ENCODE results near the gene NTN5. TPM values are rescaled to one million over a fixed set of nuclear protein-coding genes. Genes with fewer than 3 reads are reported as not detected.

Gene NTN5
- total RNA-seq, 1 experiment from 2014 or later: 2.9 TPM

DNA sequence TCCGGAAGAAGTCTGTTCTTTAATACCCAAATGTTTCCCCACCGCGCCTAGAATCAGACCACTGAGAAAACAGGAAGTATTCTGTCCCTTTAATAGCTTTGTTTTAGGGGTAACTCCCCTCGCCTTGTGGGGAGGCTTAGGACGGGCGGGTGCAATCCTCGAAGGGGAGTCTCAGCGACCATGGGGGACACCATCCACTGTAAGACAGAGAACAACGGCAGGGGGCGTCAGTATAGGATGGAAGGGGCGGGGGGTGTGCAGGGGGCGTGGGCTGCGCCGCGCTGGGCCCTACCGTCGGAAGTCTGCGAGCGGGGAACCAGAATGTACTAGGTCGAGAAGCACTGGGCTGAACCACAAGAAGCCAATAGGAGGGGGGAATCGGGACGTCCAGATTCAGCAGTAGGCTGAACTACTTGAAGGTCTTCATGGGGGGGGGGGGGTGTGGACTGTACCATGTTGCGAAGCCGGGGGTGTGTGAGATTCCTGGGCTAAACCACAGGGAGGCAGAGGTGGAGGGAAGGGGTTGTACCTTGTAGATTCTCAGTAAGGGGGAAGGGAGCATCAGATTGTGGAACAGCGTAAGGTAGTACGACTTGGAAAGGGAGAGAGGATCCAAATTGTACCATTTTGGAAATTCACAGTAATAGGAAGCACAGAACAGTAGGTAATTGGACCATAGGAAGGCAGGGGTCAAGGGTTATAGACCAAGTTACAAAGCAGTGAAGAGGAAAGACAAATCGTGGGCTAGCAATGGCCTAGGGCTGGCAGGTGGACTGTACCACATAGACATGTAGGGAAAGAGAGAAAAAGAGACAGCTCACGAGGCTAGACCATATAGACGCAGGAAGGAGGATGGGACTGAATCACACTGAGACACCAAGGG lies 34.6 kb downstream of the NTN5 start:
- CTCF ChIA-PET: no interaction called here
- peak overlapping the region; percentile 85 for H2AFZ ChIP-seq

DNA sequence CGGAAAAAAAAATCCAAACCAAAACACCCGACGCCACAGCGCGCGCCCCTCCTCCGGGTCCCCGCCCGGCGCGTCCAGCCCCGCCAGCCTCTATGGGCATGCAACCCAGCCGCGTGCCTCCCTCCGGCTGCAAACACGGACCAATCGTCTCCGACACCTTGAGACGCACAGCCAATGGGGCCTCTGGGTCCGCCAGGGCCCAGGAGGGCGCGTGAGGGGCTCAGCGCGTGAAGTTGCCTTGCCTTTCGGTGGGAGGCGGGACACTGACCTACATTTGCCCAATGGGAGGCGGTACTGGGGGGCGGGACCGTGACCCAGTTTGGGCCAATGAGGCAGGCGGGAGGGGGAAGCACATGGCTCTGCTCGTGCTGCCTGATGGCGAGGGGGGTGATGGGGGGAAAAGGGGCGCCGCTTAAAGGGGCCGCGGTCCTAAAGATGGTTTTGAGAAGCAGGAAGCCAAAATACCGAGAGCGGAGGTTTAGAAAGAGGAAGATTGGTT lies 35.3 kb downstream of the NTN5 start:
- Histone ChIP-seq H3K36me3 (ENCODE audit: low read depth) (no peaks in the 10 kb centered on the region), H3K4me1 (replicated peaks; ENCODE audit: insufficient read depth) (peaks cover 31% of the 10 kb centered on the region), H3K27ac (peak overlapping the region; percentile 84)

More for the DNA sequence above, 34.6 kb downstream of the NTN5 start:
- DNase-seq: peak; percentile 83 to 94
- H3K27ac ChIP-seq: peak overlapping the region; percentile 84
- H3K79me2 ChIP-seq (ENCODE audit: low read depth): peaks cover 11% of the 10 kb centered on the region
- no peaks in the 10 kb centered on the region for H3K27me3 ChIP-seq (ENCODE audit: insufficient read depth, low read depth)
- POLR2A ChIA-PET (ENCODE audit: unreplicated experiment): interaction anchor here (0.6 to 0.7 kb wide), 2 partner anchors 150 to 168 kb away, joined by 7 to 23 read pairs; no protein-coding TSS in a partner anchor
- TF ChIP-seq, protein P1, sequence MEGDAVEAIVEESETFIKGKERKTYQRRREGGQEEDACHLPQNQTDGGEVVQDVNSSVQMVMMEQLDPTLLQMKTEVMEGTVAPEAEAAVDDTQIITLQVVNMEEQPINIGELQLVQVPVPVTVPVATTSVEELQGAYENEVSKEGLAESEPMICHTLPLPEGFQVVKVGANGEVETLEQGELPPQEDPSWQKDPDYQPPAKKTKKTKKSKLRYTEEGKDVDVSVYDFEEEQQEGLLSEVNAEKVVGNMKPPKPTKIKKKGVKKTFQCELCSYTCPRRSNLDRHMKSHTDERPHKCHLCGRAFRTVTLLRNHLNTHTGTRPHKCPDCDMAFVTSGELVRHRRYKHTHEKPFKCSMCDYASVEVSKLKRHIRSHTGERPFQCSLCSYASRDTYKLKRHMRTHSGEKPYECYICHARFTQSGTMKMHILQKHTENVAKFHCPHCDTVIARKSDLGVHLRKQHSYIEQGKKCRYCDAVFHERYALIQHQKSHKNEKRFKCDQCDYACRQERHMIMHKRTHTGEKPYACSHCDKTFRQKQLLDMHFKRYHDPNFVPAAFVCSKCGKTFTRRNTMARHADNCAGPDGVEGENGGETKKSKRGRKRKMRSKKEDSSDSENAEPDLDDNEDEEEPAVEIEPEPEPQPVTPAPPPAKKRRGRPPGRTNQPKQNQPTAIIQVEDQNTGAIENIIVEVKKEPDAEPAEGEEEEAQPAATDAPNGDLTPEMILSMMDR (conservative IDR thresholded peaks at IDR 0.05): peak; percentile 51; the same call in 1 of the 2 replicates
- TF ChIP-seq EZH2 (IDR thresholded peaks at IDR 0.05; ENCODE audit: low read depth): no peak
- H3K9me2 ChIP-seq (ENCODE audit: insufficient read depth): no peaks in the 10 kb centered on the region
- H3K4me3 ChIP-seq: peak overlapping the region; percentile 74
- peaks cover 30% of the 10 kb centered on the region for H3K4me1 ChIP-seq (replicated peaks; ENCODE audit: insufficient read depth)
- H3K4me2 ChIP-seq: peak overlapping the region; percentile 83
- BruUV-seq (replicated peaks): TSS peak; percentile 19
- no peaks in the 10 kb centered on the region for H4K20me1 ChIP-seq (ENCODE audit: insufficient read depth)
- no peaks in the 10 kb centered on the region for H3K36me3 ChIP-seq (ENCODE audit: low read depth)
- intact Hi-C loops (cut with micrococcal nuclease; ENCODE audit: unreplicated experiment): loop anchor here (1.0 to 5.0 kb wide), 3 partner anchors 19 to 136 kb away; partner anchors contain the start of genes RPL18 and SPHK2
- no peaks in the 10 kb centered on the region for H3K9me3 ChIP-seq (ENCODE audit: insufficient read depth, low read depth)
- H3F3A ChIP-seq (ENCODE audit: insufficient read depth, low read depth): peaks cover 40% of the 10 kb centered on the region

More for the DNA sequence above, 35.3 kb downstream of the NTN5 start:
- Histone ChIP-seq H3K27me3 (ENCODE audit: insufficient read depth, low read depth) (no peaks in the 10 kb centered on the region), H3K4me2 (peak overlapping the region; percentile 83), H2AFZ (peak overlapping the region; percentile 85), H4K20me1 (ENCODE audit: insufficient read depth) (no peaks in the 10 kb centered on the region), H3K79me2 (ENCODE audit: low read depth) (peaks cover 11% of the 10 kb centered on the region), H3F3A (ENCODE audit: insufficient read depth, low read depth) (peaks cover 40% of the 10 kb centered on the region), H3K9me2 (ENCODE audit: insufficient read depth) (no peaks in the 10 kb centered on the region), H3K9me3 (ENCODE audit: insufficient read depth, low read depth) (no peaks in the 10 kb centered on the region), H3K4me3 (peak overlapping the region; percentile 74)
- DNase-seq: peak; percentile 100
- no TSS peak for BruUV-seq (replicated peaks)
- ChIA-PET POLR2A (ENCODE audit: unreplicated experiment) (interaction anchor here (0.6 to 0.7 kb wide), 2 partner anchors 151 to 168 kb away, joined by 7 to 23 read pairs; no protein-coding TSS in a partner anchor), CTCF (interaction anchor here (0.7 kb wide), 1 partner anchor 460 kb away, joined by 12 read pairs; no protein-coding TSS in a partner anchor)
- TF ChIP-seq EZH2 (IDR thresholded peaks at IDR 0.05; ENCODE audit: low read depth): no peak
- TF ChIP-seq, protein P1 (conservative IDR thresholded peaks at IDR 0.05): no peak
- intact Hi-C loops (cut with micrococcal nuclease; ENCODE audit: unreplicated experiment): loop anchor here (1.0 to 5.0 kb wide), 3 partner anchors 18 to 135 kb away; partner anchors contain the start of genes RPL18 and SPHK2
